Peyer's patch (tissue), 4 donors: ENCODE measurements around the gene KLK10. TPM values are rescaled to one million over a fixed set of nuclear protein-coding genes. Genes with fewer than 3 reads are reported as not detected.

ENCODE experiments used
- DNase-seq, 3 donors: peaks; one replicate each; pipeline ENCODE4 v3.0.0-alpha.2; 2017 to 2019
- H3K27ac ChIP-seq, 4 donors: fragments of 200-600 bp; sonication (generic); one replicate each; pipeline ENCODE4 v1.5.1; 2016 to 2019
- H3K27me3 ChIP-seq, 2 donors: fragments of 200-600 bp; sonication (generic); one replicate each; pipeline ENCODE4 v1.5.1; 2019
- H3K36me3 ChIP-seq, 3 donors: fragments of 200-600 bp; sonication (generic); one replicate each; pipeline ENCODE4 v1.5.1; 2016 to 2019
- H3K4me1 ChIP-seq, 4 donors: fragments of 200-600 bp; sonication (generic); one replicate each; pipeline ENCODE4 v1.5.1; 2016 to 2019
- H3K4me3 ChIP-seq, 4 donors: fragments of 200-600 bp; sonication (generic); 1 replicate in 3 of 4; 2 replicates in 1 of 4; pipeline ENCODE4 v1.5.1; 2016 to 2019; ENCODE audit warnings: mild to moderate bottlenecking in 1 of 4
- H3K9me3 ChIP-seq, 4 donors: fragments of 200-600 bp; sonication (generic); one replicate each; pipeline ENCODE4 v1.5.1; 2016 to 2019; ENCODE audit warnings: mild to moderate bottlenecking in 1 of 4
- CTCF ChIP-seq, 6 experiments: fragments of 450-650 bp in 4 of 6; fragments of 200-600 bp in 2 of 6; sonication (generic) in 1 of 6; IDR thresholded peaks; one replicate each; pipeline ENCODE4 v1.5.1; 2017 to 2019; ENCODE audit warnings: antibody characterized with exemption in 6 of 6, mild to moderate bottlenecking in 3 of 6, moderate library complexity in 1 of 6
- POLR2A ChIP-seq, 2 donors: fragments of 450-650 bp; IDR thresholded peaks; one replicate each; pipeline ENCODE4 v1.5.1; 2017; ENCODE audit warnings: antibody characterized with exemption in 2 of 2, mild to moderate bottlenecking in 2 of 2, moderate library complexity in 2 of 2
- total RNA-seq, 4 donors: library from RNA; depleted of rRNA; stranded (reverse); fragments of >200 nt; gene quantifications; one replicate each; pipeline ENCODE4 v1.1.0, GENCODE V29; 2016

The KLK10 gene
- total RNA-seq, 4 donors from 2014 or later = 2.4 to 6.3 TPM; not detected in 2

GRCh38 chr19:51031220-51031879 is 11.8 kb upstream of the KLK10 start:
- no peak overlapping the region for H3K4me3 ChIP-seq
- H3K27me3 ChIP-seq = no peaks in the 10 kb centered on the region
- H3K36me3 ChIP-seq = no peaks in the 10 kb centered on the region
- DNase-seq = no peak
- H3K9me3 ChIP-seq = no peaks in the 10 kb centered on the region
- H3K4me1 ChIP-seq = no peaks in the 10 kb centered on the region
- no peak overlapping the region for H3K27ac ChIP-seq
- TF ChIP-seq POLR2A (IDR thresholded peaks at IDR 0.05) (no peak), CTCF (IDR thresholded peaks at IDR 0.05) (no peak)

GRCh38 chr19:51030631-51031030 is 11.1 kb upstream of the KLK10 start:
- no peaks in the 10 kb centered on the region for H3K27me3 ChIP-seq
- no peaks in the 10 kb centered on the region for H3K4me1 ChIP-seq
- no peaks in the 10 kb centered on the region for H3K36me3 ChIP-seq
- H3K27ac ChIP-seq = no peak overlapping the region
- no peak for DNase-seq
- no peaks in the 10 kb centered on the region for H3K9me3 ChIP-seq
- no peak overlapping the region for H3K4me3 ChIP-seq
- TF ChIP-seq CTCF (IDR thresholded peaks at IDR 0.05) = no peak
- TF ChIP-seq POLR2A (IDR thresholded peaks at IDR 0.05) = no peak

GRCh38 chr19:51029718-51030117 is 10.2 kb upstream of the KLK10 start:
- Histone ChIP-seq H3K36me3 (no peaks in the 10 kb centered on the region), H3K4me1 (no peaks in the 10 kb centered on the region), H3K9me3 (no peaks in the 10 kb centered on the region), H3K27me3 (no peaks in the 10 kb centered on the region), H3K27ac (no peak overlapping the region), H3K4me3 (no peak overlapping the region)
- DNase-seq = no peak
- TF ChIP-seq CTCF (IDR thresholded peaks at IDR 0.05) (no peak), POLR2A (IDR thresholded peaks at IDR 0.05) (no peak)

- no peak for DNase-seq
- Histone ChIP-seq H3K4me1 (no peaks in the 10 kb centered on the region), H3K4me3 (no peak overlapping the region), H3K9me3 (no peaks in the 10 kb centered on the region), H3K27ac (no peak overlapping the region), H3K27me3 (no peaks in the 10 kb centered on the region), H3K36me3 (no peaks in the 10 kb centered on the region)
- TF ChIP-seq POLR2A (IDR thresholded peaks at IDR 0.05) (no peak), CTCF (IDR thresholded peaks at IDR 0.05) (no peak)
These were observed 8.4 kb upstream of the KLK10 start for GRCh38 chr19:51027873-51028272.

GRCh38 chr19:51027126-51027806 is 7.8 kb upstream of the KLK10 start:
- Histone ChIP-seq H3K36me3 (no peaks in the 10 kb centered on the region), H3K4me3 (no peak overlapping the region), H3K27me3 (no peaks in the 10 kb centered on the region), H3K27ac (no peak overlapping the region), H3K9me3 (no peaks in the 10 kb centered on the region), H3K4me1 (no peaks in the 10 kb centered on the region)
- TF ChIP-seq CTCF (IDR thresholded peaks at IDR 0.05) = no peak
- DNase-seq = no peak
